A673 (cell line): ENCODE data around the gene DDA1. TPM values are rescaled to one million over a fixed set of nuclear protein-coding genes. Genes with fewer than 3 reads are reported as not detected.

Experiments
- BruUV-seq: library from RNA; stranded (reverse); fragments of 400-500 nt; replicated peaks from 2 replicates; lab custom pipeline; 2021; lab: Mats Ljungman, UMichigan
- CTCF ChIA-PET: fragments of 300-600 bp; sonication (Branson Sonifier 250); formaldehyde crosslinking; loops from one replicate; lab custom pipeline; 2022; ENCODE audit warnings: antibody characterized with exemption; lab: Charles Lee
- POLR2A ChIA-PET: fragments of 300-600 bp; sonication (Branson Sonifier 250); formaldehyde crosslinking; loops from one replicate; lab custom pipeline; 2022; ENCODE audit warnings: antibody characterized with exemption; ENCODE audit not compliant: low non-redundant PET; lab: Charles Lee
- DNase-seq: peaks from one replicate; pipeline ENCODE4 v3.0.0-alpha.2; 2015; ENCODE audit warnings: low spot score
- H3K27ac ChIP-seq: fragments of 200-600 bp; sonication (generic); 2 replicates; pipeline ENCODE4 v1.5.1; 2016; ENCODE audit warnings: mixed run types, low read depth, mild to moderate bottlenecking, mixed read lengths, antibody characterized with exemption, low read length; ENCODE audit not compliant: poor library complexity, severe bottlenecking
- H3K27me3 ChIP-seq: fragments of 200-600 bp; sonication (generic); replicated peaks from 2 replicates; pipeline ENCODE4 v1.6.1; 2017; ENCODE audit warnings: mixed run types, low read depth, mild to moderate bottlenecking, mixed read lengths, antibody characterized with exemption, low read length; ENCODE audit not compliant: insufficient read depth, poor library complexity
- H3K36me3 ChIP-seq: fragments of 200-600 bp; sonication (generic); 2 replicates; pipeline ENCODE4 v1.6.1; 2016; ENCODE audit warnings: mixed run types, mild to moderate bottlenecking, mixed read lengths, antibody characterized with exemption, low read length; ENCODE audit not compliant: insufficient read depth, poor library complexity, severe bottlenecking
- H3K4me1 ChIP-seq: fragments of 200-600 bp; sonication (generic); 2 replicates; pipeline ENCODE4 v1.6.1; 2017; ENCODE audit warnings: mixed run types, mild to moderate bottlenecking, mixed read lengths, antibody characterized with exemption, low read length; ENCODE audit not compliant: insufficient read depth, poor library complexity, severe bottlenecking
- H3K4me3 ChIP-seq: fragments of 200-600 bp; sonication (generic); 2 replicates; pipeline ENCODE4 v1.5.1; 2016; ENCODE audit warnings: low read depth, mixed run types, mild to moderate bottlenecking, mixed read lengths, low read length; ENCODE audit not compliant: poor library complexity, severe bottlenecking
- H3K9me3 ChIP-seq: fragments of 200-600 bp; sonication (generic); 2 replicates; pipeline ENCODE4 v1.6.1; 2016; ENCODE audit warnings: mixed run types, low read depth, mild to moderate bottlenecking, mixed read lengths, antibody characterized with exemption, low read length; ENCODE audit not compliant: poor library complexity, severe bottlenecking
- CTCF ChIP-seq: fragments of 300-800, 200-600 bp; sonication (generic); conservative IDR thresholded peaks from 2 replicates; pipeline ENCODE4 v1.5.1; 2017; ENCODE audit warnings: low read depth, mild to moderate bottlenecking, antibody characterized with exemption, low read length, moderate library complexity, mixed read lengths
- EZH2 ChIP-seq: fragments of 200-600 bp; sonication (generic); IDR thresholded peaks from 2 replicates; pipeline ENCODE4 v1.6.1; 2017; ENCODE audit warnings: borderline replicate concordance, low read depth, mild to moderate bottlenecking, mixed read lengths, antibody characterized with exemption, low read length; ENCODE audit not compliant: poor library complexity, severe bottlenecking
- intact Hi-C: fragments of 100-400 bp; cut with micrococcal nuclease; formaldehyde crosslinking; loops from one replicate; pipeline ENCODE4 v1.10.0; 2022; ENCODE audit not compliant: unreplicated experiment
- total RNA-seq: library from RNA; stranded (reverse); gene quantifications from 2 replicates; pipeline ENCODE4 v1.2.3, GENCODE V29; 2021

DDA1 gene
- total RNA-seq, 1 experiment from 2014 or later: 68.5 TPM

- POLR2A ChIA-PET: no interaction called here
- no TSS peak for BruUV-seq
Measured at GRCh38 chr19:17352608-17353280, 43.4 kb downstream of the DDA1 start.

GRCh38 chr19:17353386-17353785 lies 44.0 kb downstream of the DDA1 start:
- Histone ChIP-seq H3K27ac (no peak overlapping the region), H3K9me3 (no peaks in the 10 kb centered on the region), H3K4me3 (no peak overlapping the region), H3K27me3 (no peaks in the 10 kb centered on the region), H3K36me3 (no peaks in the 10 kb centered on the region), H3K4me1 (no peaks in the 10 kb centered on the region)
- ChIA-PET POLR2A (no interaction called here), CTCF (interaction anchor here (0.6 kb wide), 1 partner anchor 11 kb away, joined by 3 read pairs; no protein-coding TSS in a partner anchor)
- DNase-seq: no peak
- TF ChIP-seq EZH2 (no peak), CTCF (no peak)
- no TSS peak for BruUV-seq
- intact Hi-C loops: no loop called here

More at GRCh38 chr19:17352608-17353280, 43.4 kb downstream of the DDA1 start:
- no peak for TF ChIP-seq EZH2
- TF ChIP-seq CTCF: no peak
- H3K36me3 ChIP-seq: no peaks in the 10 kb centered on the region
- H3K9me3 ChIP-seq: no peaks in the 10 kb centered on the region
- no peaks in the 10 kb centered on the region for H3K4me1 ChIP-seq
- no peaks in the 10 kb centered on the region for H3K27me3 ChIP-seq
- no peak overlapping the region for H3K4me3 ChIP-seq
- DNase-seq: no peak
- no peak overlapping the region for H3K27ac ChIP-seq
- intact Hi-C loops: no loop called here
- CTCF ChIA-PET: interaction anchor here (0.6 kb wide), 1 partner anchor 10 kb away, joined by 3 read pairs; no protein-coding TSS in a partner anchor

DNA sequence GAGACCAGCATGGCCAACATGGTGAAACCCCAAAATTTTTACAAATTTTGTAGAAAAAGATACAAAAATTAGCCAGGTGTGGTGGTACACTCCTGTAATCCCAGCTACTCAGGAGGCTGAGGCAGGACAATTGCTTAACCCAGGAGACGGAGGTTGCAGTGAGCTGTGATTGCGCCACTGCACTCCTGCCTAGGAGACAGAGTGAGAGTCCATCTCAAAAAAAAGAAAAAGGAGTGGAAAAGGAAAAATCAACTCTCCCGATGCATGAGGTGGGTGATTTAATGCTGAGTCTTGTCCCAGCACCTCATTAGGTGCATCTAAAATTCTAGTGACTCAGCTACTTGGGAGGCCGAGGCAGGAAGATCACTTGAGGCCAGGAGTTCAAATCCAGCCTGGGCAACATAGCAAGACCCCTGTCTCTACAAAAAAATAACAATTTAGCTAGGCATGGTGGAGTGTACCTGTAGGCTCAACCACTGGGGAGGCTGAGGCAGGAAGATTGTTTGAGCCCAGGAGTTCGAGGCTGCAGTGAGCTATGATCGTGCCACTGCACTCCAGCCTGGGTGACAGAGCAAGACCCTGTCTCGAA lies 47.8 kb downstream of the DDA1 start:
- no peak for TF ChIP-seq EZH2
- no peak for TF ChIP-seq CTCF
- POLR2A ChIA-PET: no interaction called here
- H3K27me3 ChIP-seq: no peaks in the 10 kb centered on the region
- no peaks in the 10 kb centered on the region for H3K36me3 ChIP-seq
- no peaks in the 10 kb centered on the region for H3K9me3 ChIP-seq
- CTCF ChIA-PET: no interaction called here
- no peak overlapping the region for H3K4me3 ChIP-seq
- intact Hi-C loops: no loop called here
- H3K27ac ChIP-seq: no peak overlapping the region
- no TSS peak for BruUV-seq
- no peak for DNase-seq
- no peaks in the 10 kb centered on the region for H3K4me1 ChIP-seq
